Loucy (cell line): ENCODE results near the gene ZNF850.
A peak's percentile ranks its signal among the peaks of the same experiment; 100 is the strongest.

Experiments used
- H2AFZ ChIP-seq: fragments of 200-600 bp; sonication (generic); 2 replicates; pipeline ENCODE4 v1.6.0; 2016; ENCODE audit warnings: antibody characterized with exemption, mild to moderate bottlenecking, low read length, moderate library complexity
- H3F3A ChIP-seq: fragments of 200-600 bp; 2 replicates; pipeline ENCODE4 v1.6.0; 2016; ENCODE audit warnings: antibody characterized with exemption, low read depth, mild to moderate bottlenecking
- H3K27me3 ChIP-seq: fragments of 200-600 bp; sonication (generic); 2 replicates; pipeline ENCODE4 v1.6.1; 2014; ENCODE audit warnings: low read length, mild to moderate bottlenecking; ENCODE audit not compliant: insufficient read depth, poor library complexity, severe bottlenecking
- H3K36me3 ChIP-seq: fragments of 200-600 bp; sonication (generic); 2 replicates; pipeline ENCODE4 v1.6.1; 2016; ENCODE audit warnings: low read length; ENCODE audit not compliant: insufficient read depth
- H3K4me1 ChIP-seq: fragments of 200-600 bp; sonication (generic); 2 replicates; pipeline ENCODE4 v1.5.1; 2014; ENCODE audit warnings: low read length, mild to moderate bottlenecking; ENCODE audit not compliant: insufficient read depth, poor library complexity, severe bottlenecking
- H3K4me2 ChIP-seq: fragments of 200-600 bp; sonication (generic); 2 replicates; pipeline ENCODE4 v1.6.0; 2014; ENCODE audit warnings: antibody characterized with exemption, low read length, low read depth, mild to moderate bottlenecking; ENCODE audit not compliant: poor library complexity, severe bottlenecking
- H3K4me3 ChIP-seq: fragments of 200-600 bp; sonication (generic); 2 replicates; pipeline ENCODE4 v1.5.1; 2014; ENCODE audit warnings: low read length, mild to moderate bottlenecking, mixed read lengths; ENCODE audit not compliant: poor library complexity, severe bottlenecking
- H3K79me2 ChIP-seq: fragments of 200-600 bp; sonication (generic); 2 replicates; pipeline ENCODE4 v1.6.1; 2014; ENCODE audit warnings: low read length; ENCODE audit not compliant: insufficient read depth
- H3K9ac ChIP-seq: fragments of 200-600 bp; sonication (generic); 2 replicates; pipeline ENCODE4 v1.6.0; 2014; ENCODE audit warnings: mild to moderate bottlenecking, low read depth, low read length, moderate library complexity; ENCODE audit not compliant: poor library complexity, severe bottlenecking
- H3K9me2 ChIP-seq: fragments of 200-600 bp; sonication (generic); replicated peaks from 2 replicates; pipeline ENCODE4 v1.6.1; 2016; ENCODE audit warnings: low read depth, low read length, mixed read lengths
- H3K9me3 ChIP-seq: fragments of 200-600 bp; sonication (generic); 2 replicates; pipeline ENCODE4 v1.6.1; 2014; ENCODE audit warnings: mild to moderate bottlenecking, antibody characterized with exemption, low read length, low read depth; ENCODE audit not compliant: insufficient read depth
- H4K20me1 ChIP-seq: fragments of 200-600 bp; sonication (generic); 2 replicates; pipeline ENCODE4 v1.6.0; 2014; ENCODE audit warnings: antibody characterized with exemption, low read length, mild to moderate bottlenecking; ENCODE audit not compliant: insufficient read depth, poor library complexity, severe bottlenecking
- EZH2phosphoT487 ChIP-seq: fragments of 200-600 bp; IDR thresholded peaks from 2 replicates; pipeline ENCODE4 v1.6.1; 2018; ENCODE audit warnings: antibody characterized with exemption, mild to moderate bottlenecking, moderate library complexity, borderline replicate concordance
- TF ChIP-seq, protein P1 (sequence below): fragments of 200-600 bp; sonication (generic); conservative IDR thresholded peaks from 2 replicates; pipeline ENCODE4 v1.5.1; 2014; ENCODE audit warnings: mild to moderate bottlenecking, antibody characterized with exemption, low read length

The ZNF850 gene

DNA sequence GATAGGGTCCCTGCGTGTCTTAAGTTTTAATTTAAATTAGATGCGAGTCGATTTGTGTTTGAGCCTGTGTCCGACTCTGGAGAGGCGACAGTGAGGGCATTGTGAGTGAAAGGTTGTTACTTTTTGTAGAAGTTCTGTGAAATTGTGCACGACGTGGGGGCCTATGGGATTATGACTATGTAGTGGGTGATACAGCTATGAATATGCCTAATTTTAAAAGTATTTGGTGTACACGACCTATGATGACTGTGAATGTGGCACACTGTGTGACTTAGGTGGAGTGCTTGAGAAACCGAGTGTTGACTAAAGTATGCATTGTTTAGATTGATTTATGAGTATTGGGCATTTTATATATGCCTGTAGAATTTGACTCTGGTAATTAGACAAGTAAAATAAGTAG, 84.5 kb downstream of the ZNF850 start:
- peak overlapping the region; percentile 95 for H2AFZ ChIP-seq
- peak overlapping the region; percentile 90 for H3K4me2 ChIP-seq
- no peaks in the 10 kb centered on the region for H3K27me3 ChIP-seq
- H4K20me1 ChIP-seq, result peaks cover 7% of the 10 kb centered on the region
- no peaks in the 10 kb centered on the region for H3K9me3 ChIP-seq
- H3K9ac ChIP-seq, result peak overlapping the region; percentile 94
- H3K4me3 ChIP-seq, result peak overlapping the region; percentile 96
- peaks cover 58% of the 10 kb centered on the region for H3K79me2 ChIP-seq
- peaks cover 16% of the 10 kb centered on the region for H3K4me1 ChIP-seq
- no peak for TF ChIP-seq EZH2phosphoT487
- TF ChIP-seq, protein P1, sequence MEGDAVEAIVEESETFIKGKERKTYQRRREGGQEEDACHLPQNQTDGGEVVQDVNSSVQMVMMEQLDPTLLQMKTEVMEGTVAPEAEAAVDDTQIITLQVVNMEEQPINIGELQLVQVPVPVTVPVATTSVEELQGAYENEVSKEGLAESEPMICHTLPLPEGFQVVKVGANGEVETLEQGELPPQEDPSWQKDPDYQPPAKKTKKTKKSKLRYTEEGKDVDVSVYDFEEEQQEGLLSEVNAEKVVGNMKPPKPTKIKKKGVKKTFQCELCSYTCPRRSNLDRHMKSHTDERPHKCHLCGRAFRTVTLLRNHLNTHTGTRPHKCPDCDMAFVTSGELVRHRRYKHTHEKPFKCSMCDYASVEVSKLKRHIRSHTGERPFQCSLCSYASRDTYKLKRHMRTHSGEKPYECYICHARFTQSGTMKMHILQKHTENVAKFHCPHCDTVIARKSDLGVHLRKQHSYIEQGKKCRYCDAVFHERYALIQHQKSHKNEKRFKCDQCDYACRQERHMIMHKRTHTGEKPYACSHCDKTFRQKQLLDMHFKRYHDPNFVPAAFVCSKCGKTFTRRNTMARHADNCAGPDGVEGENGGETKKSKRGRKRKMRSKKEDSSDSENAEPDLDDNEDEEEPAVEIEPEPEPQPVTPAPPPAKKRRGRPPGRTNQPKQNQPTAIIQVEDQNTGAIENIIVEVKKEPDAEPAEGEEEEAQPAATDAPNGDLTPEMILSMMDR, result no peak
- H3K9me2 ChIP-seq, result no peaks in the 10 kb centered on the region
- peaks cover 30% of the 10 kb centered on the region; the same call in 1 of the 2 replicates for H3K36me3 ChIP-seq
- H3F3A ChIP-seq, result no peaks in the 10 kb centered on the region

DNA sequence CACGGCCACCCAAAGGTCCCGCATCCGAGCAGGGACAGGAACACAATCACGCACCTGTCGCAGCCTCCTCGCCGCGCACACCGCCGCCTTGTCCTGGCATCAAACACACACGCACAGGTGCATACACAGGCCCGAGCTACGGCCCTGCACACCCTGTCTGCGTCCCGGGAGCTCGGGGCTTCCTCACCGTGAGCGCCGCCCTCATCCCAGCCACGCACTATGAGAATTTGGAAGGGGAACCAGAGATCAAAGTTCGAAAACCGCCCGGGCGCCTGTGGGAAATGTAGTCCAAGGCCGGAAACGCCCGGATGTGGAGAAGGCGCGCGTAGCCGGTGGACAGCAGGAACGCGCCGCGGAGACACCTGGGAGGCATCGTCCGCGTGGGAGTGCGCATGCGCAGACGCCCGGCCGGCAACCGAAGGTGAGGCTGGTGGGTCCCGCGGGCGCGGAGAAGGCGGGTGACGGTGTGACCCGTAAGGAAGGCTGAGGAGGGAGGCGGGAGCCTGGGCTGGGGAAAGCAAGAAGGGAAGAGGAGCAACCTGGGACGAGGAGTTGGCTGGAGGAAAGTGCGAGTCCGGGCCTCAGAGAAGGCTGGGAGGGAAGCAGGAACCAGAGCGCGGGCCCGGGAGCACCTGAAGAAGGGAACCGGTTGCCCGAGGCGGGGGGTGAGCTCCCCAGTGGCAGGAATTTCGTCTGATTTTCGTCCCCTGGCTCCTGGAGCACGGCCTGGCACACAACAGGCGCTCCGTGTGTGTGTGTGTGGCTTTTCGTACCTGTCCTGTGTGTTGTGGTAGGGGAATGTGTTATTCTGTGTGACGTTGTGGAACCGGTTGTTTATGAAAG, 85.2 kb downstream of the ZNF850 start, which contains the start of gene ZNF567:
ZNF567 (plus strand) TSS at position 399 of the 843 bp plus-strand sequence. CDS start 7,256 bp downstream, outside the sequence.
- H2AFZ ChIP-seq, result peak within 1 kb of the TSS; percentile 95
- H3K9me2 ChIP-seq, result no peaks in the 10 kb centered on the region
- no peaks in the 10 kb centered on the region for H3K27me3 ChIP-seq
- no peaks in the 10 kb centered on the region for H3F3A ChIP-seq
- peak within 1 kb of the TSS; percentile 96 for H3K4me3 ChIP-seq
- peak within 1 kb of the TSS; percentile 90 for H3K4me2 ChIP-seq
- H3K36me3 ChIP-seq, result peaks cover 28% of the 10 kb centered on the region; the same call in 1 of the 2 replicates
- H3K79me2 ChIP-seq, result peaks cover 58% of the 10 kb centered on the region
- H3K9ac ChIP-seq, result peak within 1 kb of the TSS; percentile 94
- no peaks in the 10 kb centered on the region for H3K9me3 ChIP-seq
- no peak for TF ChIP-seq EZH2phosphoT487
- TF ChIP-seq, protein P1, result no peak
- peaks cover 7% of the 10 kb centered on the region for H4K20me1 ChIP-seq
- H3K4me1 ChIP-seq, result peaks cover 16% of the 10 kb centered on the region

DNA sequence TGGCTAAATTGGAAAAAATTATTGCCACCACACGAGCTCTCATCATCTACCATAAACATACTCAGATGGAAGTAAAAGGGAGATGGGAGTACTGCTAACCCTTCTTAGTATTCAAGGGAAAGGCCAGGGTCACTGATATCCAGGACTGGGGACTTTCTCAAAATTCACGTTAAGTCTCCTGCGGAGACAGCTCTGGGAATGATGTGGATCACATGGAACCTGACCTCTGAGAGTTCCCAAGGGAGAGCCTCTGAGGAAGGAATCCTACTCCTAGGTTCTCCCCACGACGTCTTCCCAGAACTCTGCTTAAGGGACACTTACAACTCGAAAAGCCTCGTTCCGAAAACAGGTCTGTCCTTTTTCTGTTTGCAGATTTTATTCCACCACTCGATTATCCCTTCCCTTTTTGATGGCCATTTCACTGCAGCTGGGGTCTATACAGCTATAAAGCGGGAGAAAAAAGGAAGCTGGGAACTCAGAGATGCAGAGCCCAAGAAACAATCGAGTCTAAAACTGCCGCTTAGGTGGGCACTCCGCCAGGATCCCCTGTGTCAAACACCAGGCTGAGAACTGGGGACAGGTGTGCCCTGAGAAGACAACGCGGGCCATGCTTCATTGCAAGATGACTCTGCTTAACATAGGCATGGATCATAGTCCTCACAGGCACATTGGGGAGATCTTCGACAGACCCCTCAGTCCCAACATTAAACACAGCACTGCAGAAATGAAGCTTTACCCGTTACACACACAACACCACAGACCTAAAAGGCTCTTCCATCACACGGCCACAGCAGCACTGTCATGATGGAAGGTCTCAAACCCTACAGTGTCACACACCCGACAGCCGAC, 86.0 kb downstream of the ZNF850 start:
- H4K20me1 ChIP-seq, result peaks cover 7% of the 10 kb centered on the region
- H3F3A ChIP-seq, result no peaks in the 10 kb centered on the region
- TF ChIP-seq EZH2phosphoT487, result no peak
- TF ChIP-seq, protein P1, result no peak
- H3K27me3 ChIP-seq, result no peaks in the 10 kb centered on the region
- H2AFZ ChIP-seq, result peak overlapping the region; percentile 95
- H3K9me3 ChIP-seq, result no peaks in the 10 kb centered on the region
- H3K4me2 ChIP-seq, result peak overlapping the region; percentile 90
- H3K9me2 ChIP-seq, result no peaks in the 10 kb centered on the region
- H3K36me3 ChIP-seq, result peaks cover 20% of the 10 kb centered on the region; the same call in 1 of the 2 replicates
- H3K79me2 ChIP-seq, result peaks cover 53% of the 10 kb centered on the region
- peaks cover 16% of the 10 kb centered on the region for H3K4me1 ChIP-seq
- peak overlapping the region; percentile 94 for H3K9ac ChIP-seq
- peak overlapping the region; percentile 96 for H3K4me3 ChIP-seq
